Measurements from ENCODE around the gene OPCML. TPM values are rescaled to one million over a fixed set of nuclear protein-coding genes. Genes with fewer than 3 reads are reported as not detected.

The OPCML gene
- total RNA-seq, 2 donors from 2014 or later: not detected

- no peaks in the 10 kb centered on the region for H3K27me3 Mint-ChIP-seq
- no peak for DNase-seq
- H3K4me3 Mint-ChIP-seq: no peak overlapping the region
- H3K27ac Mint-ChIP-seq: no peak overlapping the region
- no peak for ATAC-seq
- no peaks in the 10 kb centered on the region for H3K36me3 Mint-ChIP-seq (ENCODE audit: low read depth)
- H3K9me3 ChIP-seq (ENCODE audit: control insufficient read depth, low read length, poor library complexity, severe bottlenecking): no peaks in the 10 kb centered on the region
- H3K4me1 Mint-ChIP-seq: no peaks in the 10 kb centered on the region
Observed at GRCh38 chr11:133300666-133301065, 231.6 kb downstream of the OPCML start.

GRCh38 chr11:133291780-133292179 is 240.5 kb downstream of the OPCML start:
- no peaks in the 10 kb centered on the region for H3K36me3 Mint-ChIP-seq (ENCODE audit: low read depth)
- ATAC-seq (no peak), DNase-seq (no peak)
- H3K27me3 Mint-ChIP-seq: no peaks in the 10 kb centered on the region
- no peaks in the 10 kb centered on the region for H3K4me1 Mint-ChIP-seq
- H3K4me3 Mint-ChIP-seq: no peak overlapping the region
- no peaks in the 10 kb centered on the region for H3K9me3 ChIP-seq (ENCODE audit: control insufficient read depth, low read length, poor library complexity, severe bottlenecking)
- no peak overlapping the region for H3K27ac Mint-ChIP-seq

- Mint-ChIP-seq H3K27ac (no peak overlapping the region), H3K36me3 (ENCODE audit: low read depth) (no peaks in the 10 kb centered on the region), H3K4me3 (no peak overlapping the region), H3K4me1 (no peaks in the 10 kb centered on the region), H3K27me3 (no peaks in the 10 kb centered on the region)
- ATAC-seq (no peak), DNase-seq (no peak)
- no peaks in the 10 kb centered on the region for H3K9me3 ChIP-seq (ENCODE audit: control insufficient read depth, low read length, poor library complexity, severe bottlenecking)
Observed at GRCh38 chr11:133285359-133285758, 246.9 kb downstream of the OPCML start.

GRCh38 chr11:133284156-133284555 is 248.1 kb downstream of the OPCML start:
- no peaks in the 10 kb centered on the region for H3K9me3 ChIP-seq (ENCODE audit: control insufficient read depth, low read length, poor library complexity, severe bottlenecking)
- Mint-ChIP-seq H3K4me3 (no peak overlapping the region), H3K36me3 (ENCODE audit: low read depth) (no peaks in the 10 kb centered on the region), H3K27ac (no peak overlapping the region), H3K27me3 (peaks cover 2% of the 10 kb centered on the region), H3K4me1 (no peaks in the 10 kb centered on the region)
- ATAC-seq: no peak
- no peak for DNase-seq

GRCh38 chr11:133277886-133278285 is 254.4 kb downstream of the OPCML start:
- peaks cover 14% of the 10 kb centered on the region for H3K27me3 Mint-ChIP-seq
- H3K4me3 Mint-ChIP-seq: no peak overlapping the region
- DNase-seq: no peak
- ATAC-seq: no peak
- H3K36me3 Mint-ChIP-seq (ENCODE audit: low read depth): no peaks in the 10 kb centered on the region
- no peaks in the 10 kb centered on the region for H3K9me3 ChIP-seq (ENCODE audit: control insufficient read depth, low read length, poor library complexity, severe bottlenecking)
- H3K27ac Mint-ChIP-seq: no peak overlapping the region
- no peaks in the 10 kb centered on the region for H3K4me1 Mint-ChIP-seq

- Mint-ChIP-seq H3K4me3 (no peak overlapping the region), H3K27ac (no peak overlapping the region), H3K36me3 (ENCODE audit: low read depth) (no peaks in the 10 kb centered on the region), H3K4me1 (no peaks in the 10 kb centered on the region), H3K27me3 (no peaks in the 10 kb centered on the region)
- DNase-seq (no peak), ATAC-seq (no peak)
- no peaks in the 10 kb centered on the region for H3K9me3 ChIP-seq (ENCODE audit: control insufficient read depth, low read length, poor library complexity, severe bottlenecking)
Observed at GRCh38 chr11:133271871-133272776, 260.2 kb downstream of the OPCML start.

GRCh38 chr11:133271206-133271605 is 261.1 kb downstream of the OPCML start:
- H3K27ac Mint-ChIP-seq: no peak overlapping the region
- H3K27me3 Mint-ChIP-seq: no peaks in the 10 kb centered on the region
- no peaks in the 10 kb centered on the region for H3K4me1 Mint-ChIP-seq
- H3K4me3 Mint-ChIP-seq: no peak overlapping the region
- ATAC-seq: no peak
- H3K9me3 ChIP-seq (ENCODE audit: control insufficient read depth, low read length, poor library complexity, severe bottlenecking): no peaks in the 10 kb centered on the region
- no peak for DNase-seq
- H3K36me3 Mint-ChIP-seq (ENCODE audit: low read depth): no peaks in the 10 kb centered on the region

GRCh38 chr11:133269267-133269666 is 263.0 kb downstream of the OPCML start:
- Mint-ChIP-seq H3K4me3 (no peak overlapping the region), H3K36me3 (ENCODE audit: low read depth) (no peaks in the 10 kb centered on the region), H3K27me3 (peaks cover 5% of the 10 kb centered on the region), H3K27ac (no peak overlapping the region), H3K4me1 (no peaks in the 10 kb centered on the region)
- no peak for DNase-seq
- no peak for ATAC-seq
- no peaks in the 10 kb centered on the region for H3K9me3 ChIP-seq (ENCODE audit: control insufficient read depth, low read length, poor library complexity, severe bottlenecking)

- H3K4me3 Mint-ChIP-seq: no peak overlapping the region
- no peak for ATAC-seq
- H3K27me3 Mint-ChIP-seq: peaks cover 12% of the 10 kb centered on the region
- H3K9me3 ChIP-seq (ENCODE audit: control insufficient read depth, low read length, poor library complexity, severe bottlenecking): no peaks in the 10 kb centered on the region
- DNase-seq: no peak
- no peak overlapping the region for H3K27ac Mint-ChIP-seq
- H3K4me1 Mint-ChIP-seq: no peaks in the 10 kb centered on the region
- no peaks in the 10 kb centered on the region for H3K36me3 Mint-ChIP-seq (ENCODE audit: low read depth)
Observed at GRCh38 chr11:133266986-133267385, 265.3 kb downstream of the OPCML start.

- no peaks in the 10 kb centered on the region for H3K9me3 ChIP-seq (ENCODE audit: control insufficient read depth, low read length, poor library complexity, severe bottlenecking)
- Mint-ChIP-seq H3K36me3 (ENCODE audit: low read depth) (no peaks in the 10 kb centered on the region), H3K4me3 (no peak overlapping the region), H3K27me3 (peaks cover 12% of the 10 kb centered on the region), H3K27ac (no peak overlapping the region), H3K4me1 (no peaks in the 10 kb centered on the region)
- DNase-seq: no peak
- ATAC-seq: no peak
Observed at GRCh38 chr11:133265530-133266035, 266.7 kb downstream of the OPCML start.

GRCh38 chr11:133263332-133263731 is 269.0 kb downstream of the OPCML start:
- Mint-ChIP-seq H3K36me3 (ENCODE audit: low read depth) (no peaks in the 10 kb centered on the region), H3K4me3 (no peak overlapping the region), H3K4me1 (no peaks in the 10 kb centered on the region), H3K27ac (no peak overlapping the region), H3K27me3 (peaks cover 12% of the 10 kb centered on the region)
- no peak for ATAC-seq
- DNase-seq: no peak
- no peaks in the 10 kb centered on the region for H3K9me3 ChIP-seq (ENCODE audit: control insufficient read depth, low read length, poor library complexity, severe bottlenecking)

- peaks cover 7% of the 10 kb centered on the region for H3K27me3 Mint-ChIP-seq
- H3K9me3 ChIP-seq (ENCODE audit: control insufficient read depth, low read length, poor library complexity, severe bottlenecking): no peaks in the 10 kb centered on the region
- H3K4me3 Mint-ChIP-seq: no peak overlapping the region
- no peaks in the 10 kb centered on the region for H3K36me3 Mint-ChIP-seq (ENCODE audit: low read depth)
- DNase-seq (no peak), ATAC-seq (no peak)
- no peak overlapping the region for H3K27ac Mint-ChIP-seq
- no peaks in the 10 kb centered on the region for H3K4me1 Mint-ChIP-seq
Observed at GRCh38 chr11:133258751-133259150, 273.6 kb downstream of the OPCML start.

- ATAC-seq (no peak), DNase-seq (no peak)
- H3K27me3 Mint-ChIP-seq: no peaks in the 10 kb centered on the region
- no peak overlapping the region for H3K27ac Mint-ChIP-seq
- H3K4me1 Mint-ChIP-seq: no peaks in the 10 kb centered on the region
- H3K4me3 Mint-ChIP-seq: no peak overlapping the region
- H3K9me3 ChIP-seq (ENCODE audit: control insufficient read depth, low read length, poor library complexity, severe bottlenecking): no peaks in the 10 kb centered on the region
- no peaks in the 10 kb centered on the region for H3K36me3 Mint-ChIP-seq (ENCODE audit: low read depth)
Observed at GRCh38 chr11:133254601-133255000, 277.7 kb downstream of the OPCML start.

- no peaks in the 10 kb centered on the region for H3K4me1 Mint-ChIP-seq
- no peaks in the 10 kb centered on the region for H3K36me3 Mint-ChIP-seq (ENCODE audit: low read depth)
- H3K9me3 ChIP-seq (ENCODE audit: control insufficient read depth, low read length, poor library complexity, severe bottlenecking): no peaks in the 10 kb centered on the region
- no peak overlapping the region for H3K4me3 Mint-ChIP-seq
- ATAC-seq: no peak
- H3K27ac Mint-ChIP-seq: no peak overlapping the region
- H3K27me3 Mint-ChIP-seq: no peaks in the 10 kb centered on the region
- no peak for DNase-seq
Observed at GRCh38 chr11:133253570-133253969, 278.7 kb downstream of the OPCML start.
